ENCODE data around the gene MZB1. TPM values are rescaled to one million over a fixed set of nuclear protein-coding genes. Genes with fewer than 3 reads are reported as not detected.
A peak's percentile ranks its signal among the peaks of the same experiment; 100 is the strongest.

MZB1 gene
- total RNA-seq, 2 experiments from 2014 or later: 12.7 to 13.4 TPM

GRCh38 chr5:139394654-139395566 lies 5.2 kb upstream of the MZB1 start, which contains the start of gene PROB1:
Gene PROB1, minus strand, starts transcription at chr5:139395104. Its CDS starts 23 bp downstream, at chr5:139395081.
- no peak within 1 kb of the TSS for H3K27ac Mint-ChIP-seq
- POLR2A ChIA-PET: no interaction called here
- peaks cover 49% of the 10 kb centered on the region for H3K4me1 Mint-ChIP-seq

GRCh38 chr5:139394123-139394653 lies 4.5 kb upstream of the MZB1 start:
- POLR2A ChIA-PET: no interaction called here
- Mint-ChIP-seq H3K27ac (no peak overlapping the region), H3K4me1 (peaks cover 52% of the 10 kb centered on the region), H3K4me3 (peak overlapping the region; percentile 87), H3K27me3 (no peaks in the 10 kb centered on the region), H3K36me3 (ENCODE audit: low read depth) (peaks cover 13% of the 10 kb centered on the region), H3K9me3 (no peaks in the 10 kb centered on the region)
- DNase-seq: peak; percentile 68
- CTCF ChIA-PET: interaction anchor here (1.2 to 1.7 kb wide), 2 partner anchors 9 to 15 kb away, joined by 3 to 4 read pairs; partner anchors contain the start of gene SPATA24

More at GRCh38 chr5:139394654-139395566, 5.2 kb upstream of the MZB1 start, which contains the start of gene PROB1:
- Mint-ChIP-seq H3K4me3 (peak within 1 kb of the TSS; percentile 87), H3K9me3 (no peaks in the 10 kb centered on the region), H3K36me3 (ENCODE audit: low read depth) (peaks cover 15% of the 10 kb centered on the region), H3K27me3 (no peaks in the 10 kb centered on the region)
- CTCF ChIA-PET: interaction anchor here (0.6 to 1.7 kb wide), 6 partner anchors 9 to 981 kb away, joined by 3 to 4 read pairs (median 3); partner anchors contain the start of gene SPATA24
- no peak for DNase-seq

DNA sequence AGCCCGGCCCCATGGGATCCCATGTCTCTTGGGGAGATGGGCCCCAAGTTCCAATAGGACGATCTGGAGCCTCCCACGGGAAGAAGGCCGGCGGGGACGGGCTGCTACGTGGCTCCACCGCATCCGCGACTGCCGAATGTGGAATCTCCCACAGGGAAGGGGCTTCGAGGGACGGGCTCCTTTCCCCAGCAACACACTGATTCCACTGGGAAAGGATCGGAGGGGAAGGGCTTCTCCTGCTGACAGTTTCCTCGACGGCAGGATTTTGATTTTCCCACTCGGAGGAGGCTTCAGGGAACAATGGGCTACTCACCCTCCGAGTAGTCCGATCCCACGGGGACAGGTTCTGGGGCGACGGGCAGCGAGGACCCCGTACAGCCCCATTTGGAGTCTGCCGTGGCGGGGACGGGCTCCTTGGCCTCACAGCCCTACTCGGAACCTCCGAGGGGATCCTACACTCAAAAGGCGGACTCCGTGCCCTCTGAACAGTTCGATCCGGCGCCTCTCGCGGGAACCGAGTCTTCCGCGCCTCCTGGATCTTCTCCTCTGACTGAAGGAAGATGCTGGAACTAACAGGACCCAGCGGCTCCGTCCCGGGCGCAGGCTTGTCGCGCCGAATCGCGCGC lies 3.9 kb upstream of the MZB1 start:
- H3K4me3 Mint-ChIP-seq: peak overlapping the region; percentile 87
- no peak for DNase-seq
- CTCF ChIA-PET: interaction anchor here (0.6 to 5.2 kb wide), 12 partner anchors 9 to 161 kb away, joined by 3 to 31 read pairs (median 4); partner anchors contain the start of gene SPATA24
- no peaks in the 10 kb centered on the region for H3K27me3 Mint-ChIP-seq
- peak overlapping the region; percentile 93 for H3K27ac Mint-ChIP-seq
- H3K36me3 Mint-ChIP-seq (ENCODE audit: low read depth): peaks cover 13% of the 10 kb centered on the region
- H3K9me3 Mint-ChIP-seq: no peaks in the 10 kb centered on the region
- POLR2A ChIA-PET: no interaction called here
- H3K4me1 Mint-ChIP-seq: peaks cover 55% of the 10 kb centered on the region

GRCh38 chr5:139392678-139393496 lies 3.2 kb upstream of the MZB1 start:
- Mint-ChIP-seq H3K27me3 (no peaks in the 10 kb centered on the region), H3K9me3 (no peaks in the 10 kb centered on the region), H3K27ac (peak overlapping the region; percentile 93), H3K4me1 (peaks cover 62% of the 10 kb centered on the region), H3K36me3 (ENCODE audit: low read depth) (peaks cover 13% of the 10 kb centered on the region), H3K4me3 (peak overlapping the region; percentile 87)
- ChIA-PET CTCF (interaction anchor here (0.6 to 5.2 kb wide), 19 partner anchors 9 to 943 kb away, joined by 3 to 43 read pairs (median 4); partner anchors contain the start of genes PAIP2 and SPATA24), POLR2A (interaction anchor here (0.6 to 1.0 kb wide), 2 partner anchors 51 to 119 kb away, joined by 3 to 5 read pairs; partner anchors contain the start of gene PAIP2)
- DNase-seq: peak; percentile 81

DNA sequence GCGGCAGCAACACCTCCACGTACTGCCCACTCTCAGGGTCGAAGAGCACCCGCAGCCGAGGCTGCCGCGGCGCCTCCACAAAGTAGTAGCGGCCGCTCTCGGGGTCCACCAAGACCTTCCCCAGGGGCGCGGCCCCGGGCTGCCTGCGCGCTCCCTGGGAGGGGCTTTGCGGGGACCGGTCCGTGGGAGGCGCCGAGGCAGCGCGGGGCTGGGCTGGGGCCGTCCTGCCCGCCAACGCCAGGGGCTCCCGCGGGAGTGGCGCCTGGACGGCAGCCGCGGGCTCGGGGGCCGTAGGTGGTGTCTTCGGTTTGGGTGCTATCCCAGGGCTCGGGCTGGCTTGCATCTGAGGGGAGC lies 2.6 kb upstream of the MZB1 start:
- no peaks in the 10 kb centered on the region for H3K9me3 Mint-ChIP-seq
- no peak for DNase-seq
- H3K36me3 Mint-ChIP-seq (ENCODE audit: low read depth): peaks cover 13% of the 10 kb centered on the region
- ChIA-PET CTCF (interaction anchor here (0.7 to 5.2 kb wide), 17 partner anchors 9 to 943 kb away, joined by 3 to 43 read pairs (median 5); partner anchors contain the start of genes PAIP2 and SPATA24), POLR2A (interaction anchor here (0.6 to 1.0 kb wide), 2 partner anchors 50 to 119 kb away, joined by 3 to 5 read pairs; partner anchors contain the start of gene PAIP2)
- H3K27me3 Mint-ChIP-seq: no peaks in the 10 kb centered on the region
- peaks cover 63% of the 10 kb centered on the region for H3K4me1 Mint-ChIP-seq
- H3K27ac Mint-ChIP-seq: peak overlapping the region; percentile 93
- H3K4me3 Mint-ChIP-seq: peak overlapping the region; percentile 87

DNA sequence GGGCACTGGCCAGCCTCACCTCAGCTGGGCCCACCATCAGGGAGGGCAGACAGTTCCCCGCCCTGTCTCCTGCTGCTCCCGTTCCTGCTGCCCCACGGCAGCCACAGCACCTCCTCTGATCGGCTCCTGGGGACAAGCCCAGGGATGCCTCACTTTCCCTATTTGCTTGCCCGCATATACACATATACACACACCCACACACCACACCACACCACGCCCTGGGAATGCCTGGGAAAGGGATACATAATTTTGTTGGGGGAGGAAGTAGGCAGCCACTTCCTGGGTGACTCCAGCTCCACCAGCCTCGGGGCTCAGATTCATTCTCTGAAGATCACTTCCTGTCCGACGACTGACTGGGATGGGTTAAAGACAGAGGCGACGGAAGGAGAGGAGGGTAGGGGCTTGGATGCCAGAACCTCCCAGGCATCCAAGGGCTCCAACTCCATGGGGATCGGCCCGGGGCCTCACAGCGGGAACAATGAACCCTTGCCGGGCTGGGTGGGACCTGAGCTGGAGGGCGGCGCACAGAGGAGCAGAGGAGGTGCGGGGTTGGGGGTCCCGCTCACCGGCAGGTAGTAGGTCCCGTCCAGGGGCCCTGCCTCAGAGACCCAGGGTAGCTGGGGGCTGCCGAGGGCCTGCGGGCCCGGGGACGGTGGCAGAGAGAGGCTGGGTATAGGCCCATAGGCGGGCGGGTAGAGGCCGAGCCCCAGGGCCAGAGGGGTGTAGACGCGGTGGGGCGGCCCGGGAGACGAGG lies 2.0 kb upstream of the MZB1 start:
- peak overlapping the region; percentile 97 for H3K27ac Mint-ChIP-seq
- H3K4me1 Mint-ChIP-seq: peaks cover 60% of the 10 kb centered on the region
- H3K9me3 Mint-ChIP-seq: no peaks in the 10 kb centered on the region
- peak overlapping the region; percentile 87 for H3K4me3 Mint-ChIP-seq
- ChIA-PET POLR2A (interaction anchor here (0.6 to 1.0 kb wide), 3 partner anchors 28 to 894 kb away, joined by 3 to 6 read pairs (median 5); partner anchors contain the start of gene PAIP2), CTCF (interaction anchor here (0.7 to 5.2 kb wide), 21 partner anchors 10 to 942 kb away, joined by 3 to 43 read pairs (median 5); partner anchors contain the start of genes ECSCR, MATR3, PAIP2 and SPATA24)
- peaks cover 8% of the 10 kb centered on the region for H3K36me3 Mint-ChIP-seq (ENCODE audit: low read depth)
- no peak for DNase-seq
- H3K27me3 Mint-ChIP-seq: no peaks in the 10 kb centered on the region

DNA sequence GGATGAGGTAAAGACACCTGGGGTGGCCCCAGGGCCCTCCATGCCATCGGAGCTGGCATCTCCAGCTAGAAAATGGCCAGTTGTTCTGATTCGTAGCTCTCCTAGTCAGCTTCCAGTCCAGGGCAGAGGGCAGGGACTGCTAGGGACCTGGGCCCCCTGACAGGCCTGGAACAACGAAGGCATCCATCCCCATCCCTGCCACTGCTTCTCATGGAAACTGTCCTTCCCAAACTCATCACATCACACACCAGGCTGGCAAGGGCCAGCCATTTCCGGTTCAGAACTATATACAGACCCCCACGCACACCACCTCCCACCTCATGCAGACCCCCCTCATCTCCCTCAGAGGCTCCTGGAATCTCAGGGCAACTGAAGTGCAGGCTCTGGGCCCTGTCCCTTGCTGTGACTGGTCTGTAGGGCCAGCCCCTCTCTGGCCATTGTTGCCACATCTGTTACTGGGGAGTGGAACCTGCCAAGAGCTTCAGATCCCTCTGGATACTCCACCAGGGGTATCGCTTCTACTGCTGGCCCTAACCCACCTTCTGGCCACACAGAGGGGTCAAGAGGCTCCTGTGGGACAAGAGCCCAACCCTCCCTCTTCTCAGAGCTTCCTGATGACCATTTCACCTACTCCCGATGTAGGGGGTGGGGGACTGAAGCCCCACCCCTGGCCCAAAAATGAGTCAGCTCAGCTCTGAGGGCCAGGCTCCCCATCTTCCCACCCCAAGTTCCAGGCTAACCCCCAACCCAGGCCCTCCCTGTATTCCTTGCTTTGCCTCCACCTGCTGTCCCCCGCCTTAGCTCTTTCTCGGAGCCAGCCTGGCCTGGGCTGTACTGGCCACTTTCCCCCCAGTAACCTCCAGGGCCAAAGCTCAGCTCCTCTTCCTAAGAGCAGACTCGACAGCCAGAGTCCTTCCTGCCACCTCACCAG lies 1.2 kb upstream of the MZB1 start:
- Mint-ChIP-seq H3K27me3 (no peaks in the 10 kb centered on the region), H3K27ac (peak overlapping the region; percentile 97), H3K4me3 (peak overlapping the region; percentile 87), H3K36me3 (ENCODE audit: low read depth) (peaks cover 5% of the 10 kb centered on the region), H3K9me3 (no peaks in the 10 kb centered on the region), H3K4me1 (peaks cover 61% of the 10 kb centered on the region)
- ChIA-PET CTCF (interaction anchor here (0.6 to 5.2 kb wide), 19 partner anchors 10 to 824 kb away, joined by 3 to 43 read pairs (median 4); partner anchors contain the start of genes ECSCR, MATR3, PAIP2 and SPATA24), POLR2A (interaction anchor here (0.6 to 1.0 kb wide), 3 partner anchors 28 to 895 kb away, joined by 3 to 6 read pairs (median 4); no protein-coding TSS in a partner anchor)
- no peak for DNase-seq

DNA sequence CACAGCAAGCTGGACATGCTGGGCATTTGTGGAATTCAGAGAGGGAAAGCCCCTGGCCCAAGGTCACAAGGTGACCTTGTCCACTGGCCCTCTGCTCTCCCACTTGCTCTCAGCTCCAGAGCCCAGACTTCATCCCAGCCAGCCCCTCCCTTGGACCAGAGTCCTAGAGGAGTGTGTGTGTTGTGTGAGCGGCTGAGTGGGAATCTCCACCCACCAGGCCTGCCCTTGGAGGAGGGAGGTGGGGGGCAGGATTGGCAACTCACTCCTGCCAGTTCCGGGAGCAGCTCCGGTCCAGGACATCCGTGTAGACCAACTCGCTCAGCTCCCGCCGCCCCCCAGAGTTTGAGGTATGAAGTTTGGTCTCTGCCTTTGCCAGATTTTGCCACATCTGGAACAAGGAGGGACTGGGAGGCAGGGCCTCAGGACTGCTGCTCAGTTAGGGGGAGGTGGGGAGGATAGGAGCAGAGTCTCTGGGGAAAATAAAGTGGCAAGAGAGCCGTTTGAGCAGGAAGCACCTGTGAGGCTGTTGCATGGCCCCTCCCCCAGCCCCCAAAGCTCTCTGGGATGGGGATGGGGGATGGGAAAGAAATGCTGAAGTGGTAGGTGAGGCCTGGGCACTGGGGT lies 1.4 kb downstream of the MZB1 start:
- Mint-ChIP-seq H3K9me3 (no peaks in the 10 kb centered on the region), H3K4me1 (peaks cover 83% of the 10 kb centered on the region), H3K27me3 (no peaks in the 10 kb centered on the region), H3K4me3 (peak overlapping the region; percentile 51), H3K27ac (peak overlapping the region; percentile 79), H3K36me3 (ENCODE audit: low read depth) (peaks cover 5% of the 10 kb centered on the region)
- DNase-seq: no peak
- ChIA-PET POLR2A (interaction anchor here (0.8 kb wide), 1 partner anchor 46 kb away, joined by 4 read pairs; the partner anchor contains the start of gene PAIP2), CTCF (interaction anchor here (0.8 to 5.2 kb wide), 6 partner anchors 9 to 190 kb away, joined by 3 to 31 read pairs (median 8); partner anchors contain the start of genes PAIP2, SIL1 and SPATA24)

DNA sequence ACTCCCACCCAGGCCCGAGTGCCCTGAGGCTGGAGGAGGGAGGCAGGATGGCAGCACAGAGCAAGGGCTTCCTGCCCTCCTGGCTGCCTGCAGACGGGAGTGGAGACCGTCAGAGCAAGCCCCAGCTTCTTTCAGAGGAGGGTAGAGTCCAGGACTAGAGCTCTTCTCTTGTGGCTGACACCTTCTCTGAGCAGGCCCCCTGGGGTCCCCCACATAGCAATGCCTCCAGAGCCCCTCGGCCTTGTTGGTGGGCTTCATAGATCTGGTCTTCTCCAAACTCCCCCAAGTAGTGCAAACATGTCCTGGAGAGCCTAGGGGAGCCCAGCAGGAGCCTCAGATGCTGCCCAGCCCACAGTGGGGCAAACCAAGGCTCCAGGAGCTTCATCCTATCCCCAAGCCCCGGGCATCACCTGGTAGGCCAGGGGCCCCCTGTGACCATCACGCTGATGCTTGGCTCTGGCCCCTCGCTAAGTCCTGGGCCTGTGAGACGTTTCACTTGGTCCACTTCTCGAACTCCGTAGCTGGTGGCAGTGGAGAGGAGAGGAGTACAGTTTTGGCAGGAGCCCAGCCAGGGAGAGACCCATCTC lies 2.0 kb downstream of the MZB1 start:
- DNase-seq: no peak
- H3K27ac Mint-ChIP-seq: peak overlapping the region; percentile 73

More for the DNA sequence above, 2.0 kb downstream of the MZB1 start:
- CTCF ChIA-PET: interaction anchor here (0.8 to 2.7 kb wide), 6 partner anchors 8 to 189 kb away, joined by 3 to 13 read pairs (median 5); partner anchors contain the start of genes PAIP2, SIL1 and SPATA24
- Mint-ChIP-seq H3K9me3 (no peaks in the 10 kb centered on the region), H3K4me3 (no peak overlapping the region), H3K36me3 (ENCODE audit: low read depth) (peaks cover 5% of the 10 kb centered on the region), H3K27me3 (no peaks in the 10 kb centered on the region), H3K4me1 (peaks cover 79% of the 10 kb centered on the region)
- POLR2A ChIA-PET: interaction anchor here (0.6 to 0.8 kb wide), 2 partner anchors 46 to 80 kb away, joined by 4 read pairs; partner anchors contain the start of gene PAIP2

Data from activated CD4-positive, alpha-beta T cell treated with anti-CD3 and anti-CD28 coated beads, Interleukin-2, amount 10 ng/mL, durations not matched to agents 7 days and 5 days (primary cell).